ENCODE results near the gene MTCP1.

The MTCP1 gene

DNA sequence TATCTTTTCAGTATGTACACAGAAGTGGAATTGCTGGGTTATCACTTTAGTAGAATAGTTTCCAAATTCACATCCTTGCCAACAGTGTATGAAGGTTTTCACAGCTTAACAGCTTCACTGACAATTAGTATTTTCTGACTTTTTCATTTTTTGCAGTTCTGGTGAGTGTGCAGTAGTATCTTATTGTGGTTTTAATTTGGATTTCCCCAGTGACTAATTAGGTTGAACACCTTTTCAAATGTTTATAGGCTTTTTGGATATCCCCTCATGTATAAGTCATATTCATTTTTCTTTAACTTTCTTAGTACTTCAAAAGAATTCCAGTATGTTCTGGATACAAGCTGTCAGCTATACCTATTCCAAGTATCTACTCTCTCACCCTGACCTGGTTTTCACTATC lies 37.5 kb upstream of the MTCP1 start:
- H3K4me1 ChIP-seq (ENCODE audit: control insufficient read depth, insufficient read depth, low read depth, low read length): no peaks in the 10 kb centered on the region
- no peak overlapping the region for H3K4me2 ChIP-seq (ENCODE audit: low read length, poor library complexity, severe bottlenecking)
- peaks cover 16% of the 10 kb centered on the region for H3K9me3 ChIP-seq (ENCODE audit: control insufficient read depth, low read length)
- H2BK15ac ChIP-seq (ENCODE audit: low read depth, poor library complexity, severe bottlenecking): no peak overlapping the region
- no peak overlapping the region for H3K18ac ChIP-seq (ENCODE audit: low read depth in 1 of 2, low read length in 2 of 2)
- H3K23ac ChIP-seq (ENCODE audit: low read length in 2 of 2): no peak overlapping the region
- H3K79me1 ChIP-seq (replicated peaks; ENCODE audit: low read length, poor library complexity, severe bottlenecking): peaks cover 2% of the 10 kb centered on the region
- H2BK120ac ChIP-seq (ENCODE audit: low read depth, low read length): no peak overlapping the region
- no peak overlapping the region for H3K4me3 ChIP-seq (ENCODE audit: insufficient read depth in 1 of 2, low read depth in 1 of 2, low read length in 2 of 2)
- H3K36me3 ChIP-seq (ENCODE audit: control insufficient read depth in 1 of 2, insufficient read depth in 2 of 2, low read depth in 1 of 2, low read length in 2 of 2): peaks cover 0 to 22% of the 10 kb centered on the region in 2 experiments
- H3K9ac ChIP-seq (ENCODE audit: low read length): no peak overlapping the region
- no peak overlapping the region for H2AFZ ChIP-seq (ENCODE audit: low read depth, low read length)
- no peak overlapping the region for H4K91ac ChIP-seq (ENCODE audit: low read length)
- DNase-seq: no peak
- H3K14ac ChIP-seq (ENCODE audit: low read length in 2 of 2): no peak overlapping the region
- no peak overlapping the region for H2BK12ac ChIP-seq (ENCODE audit: low read length in 2 of 2)
- H3K4ac ChIP-seq (ENCODE audit: low read depth in 1 of 2, low read length in 2 of 2): no peak overlapping the region
- no peaks in the 10 kb centered on the region for H3K27me3 ChIP-seq (ENCODE audit: control insufficient read depth in 1 of 2, insufficient read depth in 1 of 2, low read length in 2 of 2)
- H2BK5ac ChIP-seq (ENCODE audit: low read depth, low read length, poor library complexity, severe bottlenecking): no peak overlapping the region
- no peak overlapping the region for H4K8ac ChIP-seq (ENCODE audit: low read length)
- H2AK5ac ChIP-seq (ENCODE audit: low read length, severe bottlenecking): no peak overlapping the region
- H3K27ac ChIP-seq (ENCODE audit: low read length, poor library complexity, severe bottlenecking): no peak overlapping the region

DNA sequence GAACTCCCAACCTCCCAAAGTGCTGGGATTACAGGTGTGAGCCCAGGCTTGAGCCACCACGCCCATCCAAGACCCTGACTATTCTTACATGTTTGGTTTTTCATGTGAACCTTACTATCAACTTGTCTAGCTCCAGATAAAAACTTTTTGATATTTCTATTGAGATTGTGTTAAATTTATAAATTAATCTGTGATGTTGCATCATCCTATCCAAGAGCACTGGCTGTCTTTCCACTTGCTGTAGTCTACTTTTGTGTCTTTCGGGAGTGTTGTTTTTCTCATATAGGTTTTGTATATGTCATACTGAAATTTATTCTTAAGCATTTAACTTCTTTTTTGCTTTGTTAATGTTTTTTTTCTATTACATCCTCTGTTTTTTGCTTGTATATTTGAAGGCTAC lies 35.0 kb upstream of the MTCP1 start:
- no peak overlapping the region for H2BK120ac ChIP-seq (ENCODE audit: low read depth, low read length)
- WGBS: no CpG with 5 or more reads among the region's 2 CpGs
- DNase-seq: no peak
- H3K9me3 ChIP-seq (ENCODE audit: control insufficient read depth, low read length): no peaks in the 10 kb centered on the region
- no peak overlapping the region for H2BK15ac ChIP-seq (ENCODE audit: low read depth, poor library complexity, severe bottlenecking)
- no peak overlapping the region for H3K23ac ChIP-seq (ENCODE audit: low read length in 2 of 2)
- no peak overlapping the region for H3K18ac ChIP-seq (ENCODE audit: low read depth in 1 of 2, low read length in 2 of 2)
- H3K4me1 ChIP-seq (ENCODE audit: control insufficient read depth, insufficient read depth, low read depth, low read length): no peaks in the 10 kb centered on the region
- peaks cover 2% of the 10 kb centered on the region for H3K79me1 ChIP-seq (replicated peaks; ENCODE audit: low read length, poor library complexity, severe bottlenecking)
- no peak overlapping the region for H2BK5ac ChIP-seq (ENCODE audit: low read depth, low read length, poor library complexity, severe bottlenecking)
- peaks cover 0 to 16% of the 10 kb centered on the region in 2 experiments for H3K36me3 ChIP-seq (ENCODE audit: control insufficient read depth in 1 of 2, insufficient read depth in 2 of 2, low read depth in 1 of 2, low read length in 2 of 2)
- H3K4me3 ChIP-seq (ENCODE audit: insufficient read depth in 1 of 2, low read depth in 1 of 2, low read length in 2 of 2): no peak overlapping the region
- H3K4ac ChIP-seq (ENCODE audit: low read depth in 1 of 2, low read length in 2 of 2): no peak overlapping the region
- no peak overlapping the region for H2AFZ ChIP-seq (ENCODE audit: low read depth, low read length)
- no peak overlapping the region for H3K4me2 ChIP-seq (ENCODE audit: low read length, poor library complexity, severe bottlenecking)
- no peaks in the 10 kb centered on the region for H3K27me3 ChIP-seq (ENCODE audit: control insufficient read depth in 1 of 2, insufficient read depth in 1 of 2, low read length in 2 of 2)
- no peak overlapping the region for H2BK12ac ChIP-seq (ENCODE audit: low read length in 2 of 2)
- H3K27ac ChIP-seq (ENCODE audit: low read length, poor library complexity, severe bottlenecking): no peak overlapping the region
- H2AK5ac ChIP-seq (ENCODE audit: low read length, severe bottlenecking): no peak overlapping the region
- no peak overlapping the region for H3K9ac ChIP-seq (ENCODE audit: low read length)
- H4K91ac ChIP-seq (ENCODE audit: low read length): no peak overlapping the region
- no peak overlapping the region for H3K14ac ChIP-seq (ENCODE audit: low read length in 2 of 2)
- H4K8ac ChIP-seq (ENCODE audit: low read length): no peak overlapping the region

- no peak overlapping the region for H3K23ac ChIP-seq (ENCODE audit: low read length in 2 of 2)
- no peak overlapping the region for H2AK5ac ChIP-seq (ENCODE audit: low read length, severe bottlenecking)
- no peak overlapping the region for H4K8ac ChIP-seq (ENCODE audit: low read length)
- H3K9ac ChIP-seq (ENCODE audit: low read length): no peak overlapping the region
- 78% methylated on average over 1 of the region's 4 CpGs for WGBS
- H3K9me3 ChIP-seq (ENCODE audit: control insufficient read depth, low read length): no peaks in the 10 kb centered on the region
- H3K27ac ChIP-seq (ENCODE audit: low read length, poor library complexity, severe bottlenecking): no peak overlapping the region
- H3K4me1 ChIP-seq (ENCODE audit: control insufficient read depth, insufficient read depth, low read depth, low read length): no peaks in the 10 kb centered on the region
- no peak overlapping the region for H3K18ac ChIP-seq (ENCODE audit: low read depth in 1 of 2, low read length in 2 of 2)
- no peak overlapping the region for H3K4me3 ChIP-seq (ENCODE audit: insufficient read depth in 1 of 2, low read depth in 1 of 2, low read length in 2 of 2)
- H2BK120ac ChIP-seq (ENCODE audit: low read depth, low read length): no peak overlapping the region
- H3K27me3 ChIP-seq (ENCODE audit: control insufficient read depth in 1 of 2, insufficient read depth in 1 of 2, low read length in 2 of 2): no peaks in the 10 kb centered on the region
- H4K91ac ChIP-seq (ENCODE audit: low read length): no peak overlapping the region
- no peak overlapping the region for H3K4ac ChIP-seq (ENCODE audit: low read depth in 1 of 2, low read length in 2 of 2)
- no peak overlapping the region for H3K4me2 ChIP-seq (ENCODE audit: low read length, poor library complexity, severe bottlenecking)
- H3K14ac ChIP-seq (ENCODE audit: low read length in 2 of 2): no peak overlapping the region
- peaks cover 3 to 25% of the 10 kb centered on the region in 2 experiments for H3K36me3 ChIP-seq (ENCODE audit: control insufficient read depth in 1 of 2, insufficient read depth in 2 of 2, low read depth in 1 of 2, low read length in 2 of 2)
- H3K79me1 ChIP-seq (replicated peaks; ENCODE audit: low read length, poor library complexity, severe bottlenecking): no peaks in the 10 kb centered on the region
- H2BK12ac ChIP-seq (ENCODE audit: low read length in 2 of 2): no peak overlapping the region
- peak; percentile 43 for DNase-seq
- H2AFZ ChIP-seq (ENCODE audit: low read depth, low read length): no peak overlapping the region
- H2BK5ac ChIP-seq (ENCODE audit: low read depth, low read length, poor library complexity, severe bottlenecking): no peak overlapping the region
- H2BK15ac ChIP-seq (ENCODE audit: low read depth, poor library complexity, severe bottlenecking): no peak overlapping the region
Measured at GRCh38 chrX:155094468-155095061, 23.6 kb upstream of the MTCP1 start.

- Histone ChIP-seq H3K27ac (ENCODE audit: low read length, poor library complexity, severe bottlenecking) (no peak overlapping the region), H2AK5ac (ENCODE audit: low read length, severe bottlenecking) (no peak overlapping the region), H4K91ac (ENCODE audit: low read length) (no peak overlapping the region), H2BK15ac (ENCODE audit: low read depth, poor library complexity, severe bottlenecking) (no peak overlapping the region), H3K4ac (ENCODE audit: low read depth in 1 of 2, low read length in 2 of 2) (no peak overlapping the region), H3K18ac (ENCODE audit: low read depth in 1 of 2, low read length in 2 of 2) (no peak overlapping the region), H2AFZ (ENCODE audit: low read depth, low read length) (no peak overlapping the region), H3K9me3 (ENCODE audit: control insufficient read depth, low read length) (no peaks in the 10 kb centered on the region), H3K27me3 (ENCODE audit: control insufficient read depth in 1 of 2, insufficient read depth in 1 of 2, low read length in 2 of 2) (no peaks in the 10 kb centered on the region), H2BK5ac (ENCODE audit: low read depth, low read length, poor library complexity, severe bottlenecking) (no peak overlapping the region), H3K14ac (ENCODE audit: low read length in 2 of 2) (no peak overlapping the region), H3K79me1 (replicated peaks; ENCODE audit: low read length, poor library complexity, severe bottlenecking) (peaks cover 6% of the 10 kb centered on the region), H3K4me3 (ENCODE audit: insufficient read depth in 1 of 2, low read depth in 1 of 2, low read length in 2 of 2) (no peak overlapping the region), H3K4me2 (ENCODE audit: low read length, poor library complexity, severe bottlenecking) (no peak overlapping the region), H3K4me1 (ENCODE audit: control insufficient read depth, insufficient read depth, low read depth, low read length) (peaks cover 2% of the 10 kb centered on the region), H2BK120ac (ENCODE audit: low read depth, low read length) (no peak overlapping the region), H4K8ac (ENCODE audit: low read length) (no peak overlapping the region), H3K23ac (ENCODE audit: low read length in 2 of 2) (no peak overlapping the region), H3K36me3 (ENCODE audit: control insufficient read depth in 1 of 2, insufficient read depth in 2 of 2, low read depth in 1 of 2, low read length in 2 of 2) (peaks cover 13 to 34% of the 10 kb centered on the region in 2 experiments), H2BK12ac (ENCODE audit: low read length in 2 of 2) (no peak overlapping the region), H3K9ac (ENCODE audit: low read length) (no peak overlapping the region)
- WGBS: 96% methylated on average over 26 of the region's 26 CpGs
- no peak for DNase-seq
Measured at GRCh38 chrX:155086961-155087735, 16.2 kb upstream of the MTCP1 start.
